SK-N-SH (cell line): ENCODE results near the gene NCS1. TPM values are rescaled to one million over a fixed set of nuclear protein-coding genes. Genes with fewer than 3 reads are reported as not detected.

ENCODE experiments used
- CTCF ChIA-PET: fragments of 300-600, 350-600 bp; formaldehyde crosslinking; extraction: SDS; loops from one replicate; lab custom pipeline; 2021; lab: Yijun Ruan, JAX
- POLR2A ChIA-PET: fragments of 350-600 bp; sonication (Branson Sonifier 250); formaldehyde crosslinking; extraction: SDS; loops from one replicate; lab custom pipeline; 2020; ENCODE audit warnings: antibody characterized with exemption, inconsistent platforms; lab: Yijun Ruan, JAX
- DNase-seq: peaks from one replicate; pipeline ENCODE4 v3.0.0; 2012
- H2AFZ ChIP-seq: fragments of 200-600 bp; sonication (generic); 2 replicates; pipeline ENCODE4 v1.8.1; 2016; ENCODE audit warnings: antibody characterized with exemption, mild to moderate bottlenecking, low read depth
- H3F3A ChIP-seq: fragments of 200-600 bp; sonication (generic); replicated peaks from 2 replicates; pipeline ENCODE3; 2016; ENCODE audit warnings: antibody characterized with exemption, mild to moderate bottlenecking; ENCODE audit not compliant: insufficient read depth
- H3K27ac ChIP-seq, 2 experiments: fragments of 200-500 bp in 1 of 2; fragments of 200-600 bp in 1 of 2; sonication (Bioruptor generic) in 1 of 2; sonication (generic), shearing (Covaris generic) in 1 of 2; 2 replicates each; pipeline versions ENCODE4 v1.5.1 to v1.6.1; 2014 to 2016; ENCODE audit warnings: low read depth in 2 of 2, inconsistent platforms in 1 of 2, low read length in 1 of 2, mild to moderate bottlenecking in 1 of 2, mixed read lengths in 1 of 2
- H3K27me3 ChIP-seq: fragments of 200-600 bp; sonication (generic), shearing (Covaris generic); 2 replicates; pipeline ENCODE4 v1.6.1; 2016; ENCODE audit warnings: mixed run types; ENCODE audit not compliant: insufficient read depth
- H3K36me3 ChIP-seq, 2 experiments: fragments of 200-500 bp in 1 of 2; fragments of 200-600 bp in 1 of 2; sonication (Bioruptor generic) in 1 of 2; sonication (generic) in 1 of 2; replicated peaks in 1 of 2; 2 replicates each; pipeline versions ENCODE3 to v1.5.1; 2014 to 2016; ENCODE audit warnings: low read length in 1 of 2, mild to moderate bottlenecking in 1 of 2; ENCODE audit not compliant: insufficient read depth in 2 of 2, control insufficient read depth in 1 of 2
- H3K4me1 ChIP-seq, 2 experiments: fragments of 200-500 bp in 1 of 2; fragments of 200-600 bp in 1 of 2; sonication (Bioruptor generic) in 1 of 2; sonication (generic), shearing (Covaris generic) in 1 of 2; 2 replicates each; pipeline versions ENCODE4 v1.5.1 to v1.6.1; 2014 to 2016; ENCODE audit warnings: low read depth in 1 of 2, low read length in 1 of 2, mixed run types in 1 of 2; ENCODE audit not compliant: insufficient read depth in 2 of 2, control insufficient read depth in 1 of 2
- H3K4me2 ChIP-seq: fragments of 200-600 bp; sonication (generic), shearing (Covaris generic); 2 replicates; pipeline ENCODE4 v1.6.1; 2017; ENCODE audit warnings: mixed run types
- H3K4me3 ChIP-seq, 2 experiments: fragments of 200-500 bp in 1 of 2; fragments of 200-600 bp in 1 of 2; sonication (Bioruptor generic) in 1 of 2; sonication (generic), shearing (Covaris generic) in 1 of 2; 2 replicates each; pipeline versions ENCODE4 v1.5.1 to v1.8.1; 2014 to 2016; ENCODE audit warnings: low read depth in 2 of 2, inconsistent platforms in 1 of 2, low read length in 1 of 2, mild to moderate bottlenecking in 1 of 2, mixed read lengths in 1 of 2, moderate library complexity in 1 of 2
- H3K79me2 ChIP-seq: fragments of 200-600 bp; sonication (generic); 2 replicates; pipeline ENCODE4 v1.8.1; 2017; ENCODE audit warnings: mild to moderate bottlenecking; ENCODE audit not compliant: insufficient read depth
- H3K9ac ChIP-seq: fragments of 200-600 bp; sonication (generic); 2 replicates; pipeline ENCODE4 v1.6.1; 2017; ENCODE audit warnings: mixed run types
- H3K9me2 ChIP-seq: fragments of 200-600 bp; sonication (generic); 2 replicates; pipeline ENCODE4 v1.6.1; 2017; ENCODE audit warnings: mixed run types
- H3K9me3 ChIP-seq: fragments of 200-600 bp; sonication (generic); 2 replicates; pipeline ENCODE4 v1.6.1; 2017; ENCODE audit warnings: mixed run types, mild to moderate bottlenecking, moderate library complexity
- H4K20me1 ChIP-seq: fragments of 200-600 bp; sonication (generic); 2 replicates; pipeline ENCODE4 v1.6.1; 2017; ENCODE audit warnings: mild to moderate bottlenecking, mixed run types; ENCODE audit not compliant: insufficient read depth
- ELF1 ChIP-seq: IDR thresholded peaks from 2 replicates; pipeline ENCODE4 v1.4.0; 2012
- EP300 ChIP-seq, 2 experiments: IDR thresholded peaks; 2 replicates each; pipeline versions ENCODE4 v1.4.0 to v1.6.1; 2012; ENCODE audit warnings: borderline replicate concordance in 1 of 2, low read depth in 1 of 2, low read length in 1 of 2
- FOXJ3 ChIP-seq: sonication (generic); formaldehyde crosslinking; IDR thresholded peaks from 2 replicates; pipeline ENCODE4 v1.5.1; 2020; ENCODE audit warnings: mild to moderate bottlenecking, missing genetic modification reagents
- FOXM1 ChIP-seq: IDR thresholded peaks from 2 replicates; pipeline ENCODE4 v1.4.0; 2012; ENCODE audit warnings: low read depth, mild to moderate bottlenecking
- GABPA ChIP-seq: IDR thresholded peaks from 2 replicates; pipeline ENCODE4 v1.4.0; 2012; ENCODE audit warnings: low read depth, mild to moderate bottlenecking
- GATA2 ChIP-seq: sonication (generic); formaldehyde crosslinking; IDR thresholded peaks from 2 replicates; pipeline ENCODE4 v1.5.0; 2020; ENCODE audit warnings: mild to moderate bottlenecking, missing genetic modification reagents
- IRF3 ChIP-seq: fragments of 150-350 bp; IDR thresholded peaks from 2 replicates; pipeline ENCODE4 v1.6.1; 2016; ENCODE audit warnings: mild to moderate bottlenecking, low read depth, low read length
- JUND ChIP-seq: IDR thresholded peaks from 2 replicates; pipeline ENCODE4 v1.4.0; 2012
- MAX ChIP-seq: IDR thresholded peaks from 2 replicates; pipeline ENCODE4 v1.4.0; 2012; ENCODE audit warnings: low read depth
- MEF2A ChIP-seq: IDR thresholded peaks from 2 replicates; pipeline ENCODE4 v1.4.0; 2012; ENCODE audit warnings: low read depth, borderline replicate concordance
- NFIC ChIP-seq: IDR thresholded peaks from 2 replicates; pipeline ENCODE4 v1.4.0; 2012; ENCODE audit warnings: borderline replicate concordance
- RAD21 ChIP-seq: IDR thresholded peaks from 2 replicates; pipeline ENCODE4 v1.6.1; 2012; ENCODE audit warnings: mild to moderate bottlenecking, low read length
- RCOR1 ChIP-seq: fragments of 150-350 bp; IDR thresholded peaks from 2 replicates; pipeline ENCODE4 v1.6.1; 2017; ENCODE audit warnings: antibody characterized with exemption, low read length
- TAF1 ChIP-seq: IDR thresholded peaks from 2 replicates; pipeline ENCODE4 v1.6.1; 2012; ENCODE audit warnings: low read depth, mild to moderate bottlenecking, low read length, moderate library complexity, borderline replicate concordance
- TCF12 ChIP-seq: IDR thresholded peaks from 2 replicates; pipeline ENCODE4 v1.4.0; 2012
- TEAD4 ChIP-seq: IDR thresholded peaks from 2 replicates; pipeline ENCODE4 v1.4.0; 2012; ENCODE audit warnings: mild to moderate bottlenecking, borderline replicate concordance; ENCODE audit not compliant: insufficient read depth
- USF1 ChIP-seq: IDR thresholded peaks from 2 replicates; pipeline ENCODE4 v1.4.0; 2012; ENCODE audit warnings: low read depth, borderline replicate concordance
- ZBTB33 ChIP-seq: IDR thresholded peaks from 2 replicates; pipeline ENCODE4 v1.4.0; 2012; ENCODE audit warnings: low read depth, borderline replicate concordance
- WGBS: methylation state at CpG from one replicate; pipeline ENCODE4 v1.1.6; 2017; ENCODE audit warnings: low lambda C conversion rate; 5-methylcytosine and 5-hydroxymethylcytosine counted together
- polyA plus RNA-seq, 3 experiments: library from polyadenylated mRNA; depleted of rRNA; stranded (reverse); fragments of >200 nt; gene quantifications; 2 replicates each; pipeline ENCODE4 v1.2.3, GENCODE V29; 2012
- TF ChIP-seq, protein P1 (sequence below): fragments of 150-350 bp; IDR thresholded peaks from 2 replicates; pipeline ENCODE4 v1.6.1; 2017; ENCODE audit warnings: antibody characterized with exemption, low read length, low read depth, borderline replicate concordance
- TF ChIP-seq, protein P2 (sequence below): fragments of 200-600 bp; sonication (generic); IDR thresholded peaks from 2 replicates; pipeline ENCODE4 v1.6.1; 2017; ENCODE audit warnings: antibody characterized with exemption, mild to moderate bottlenecking, moderate library complexity

Gene NCS1
- polyA plus RNA-seq, 1 of the 3 experiments (the other 2 are of a cell fraction), result 40.6 TPM

DNA sequence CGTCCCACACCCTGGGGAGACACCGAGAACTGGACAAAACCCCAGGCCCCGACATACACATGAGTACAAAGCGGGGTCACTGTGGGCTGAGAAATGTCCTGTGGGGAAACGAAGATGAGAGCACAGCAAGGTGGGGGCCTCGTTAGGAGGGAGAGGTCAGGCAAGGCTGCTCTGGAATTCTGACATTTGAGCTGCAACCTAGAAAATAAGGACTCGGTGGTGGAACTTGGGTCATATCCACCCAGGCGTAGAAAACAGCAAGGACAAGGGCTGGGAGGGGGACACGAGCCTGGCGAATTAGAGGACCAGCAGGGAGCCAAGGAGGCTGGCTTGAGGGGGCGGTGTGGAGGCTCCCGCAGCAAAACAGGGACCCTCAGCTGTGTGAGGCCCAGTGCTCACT is 32.8 kb downstream of the NCS1 start:
- Histone ChIP-seq H3K9ac (no peak overlapping the region), H2AFZ (no peak overlapping the region)
- no peak for DNase-seq
- TF ChIP-seq MEF2A (no peak), EP300 (IDR thresholded peaks at IDR 0.05; ENCODE audit: borderline replicate concordance in 1 of 2, low read depth in 1 of 2, low read length in 1 of 2) (no peak), JUND (no peak), TAF1 (no peak), IRF3 (no peak), TCF12 (no peak), FOXM1 (no peak), FOXJ3 (CRISPR knock-in tag) (no peak), ELF1 (no peak), NFIC (no peak), GABPA (no peak)
- TF ChIP-seq, all 33 proteins: peak for 0
- Histone ChIP-seq H3K4me2 (no peak overlapping the region), H3K9me2 (no peaks in the 10 kb centered on the region), H4K20me1 (peaks cover 20% of the 10 kb centered on the region), H3K36me3 (no peaks in the 10 kb centered on the region), H3K4me1 (peaks cover 0 to 35% of the 10 kb centered on the region in 2 experiments; a peak in 2 of 4 replicates), H3K4me3 (no peak overlapping the region), H3K27ac (no peak overlapping the region), H3K9me3 (no peaks in the 10 kb centered on the region), H3K27me3 (no peaks in the 10 kb centered on the region), H3F3A (no peaks in the 10 kb centered on the region), H3K79me2 (peaks cover 42% of the 10 kb centered on the region)
- POLR2A ChIA-PET, result no interaction called here
- CTCF ChIA-PET, result interaction anchor here (1.3 kb wide), 1 partner anchor 98 kb away, joined by 4 read pairs; no protein-coding TSS in a partner anchor
- 87% methylated on average over 12 of the region's 12 CpGs for WGBS

- no peaks in the 10 kb centered on the region for H3K36me3 ChIP-seq
- H3K4me3 ChIP-seq, result no peak overlapping the region
- H3K27ac ChIP-seq, result no peak overlapping the region
- no peaks in the 10 kb centered on the region for H3K9me3 ChIP-seq
- H3K4me1 ChIP-seq, result peaks cover 0 to 25% of the 10 kb centered on the region in 2 experiments; a peak in 2 of 4 replicates
- ChIA-PET CTCF (interaction anchor here (1.1 to 2.0 kb wide), 4 partner anchors 49 to 138 kb away, joined by 3 to 5 read pairs (median 4); no protein-coding TSS in a partner anchor), POLR2A (no interaction called here)
- no peaks in the 10 kb centered on the region for H3K27me3 ChIP-seq
- H2AFZ ChIP-seq, result no peak overlapping the region
- 95% methylated on average over 5 of the region's 5 CpGs for WGBS
- H3K9me2 ChIP-seq, result no peaks in the 10 kb centered on the region
- peaks cover 10% of the 10 kb centered on the region; the same call in 1 of the 2 replicates for H4K20me1 ChIP-seq
- H3F3A ChIP-seq, result no peaks in the 10 kb centered on the region
- no peak overlapping the region for H3K4me2 ChIP-seq
- no peak overlapping the region for H3K9ac ChIP-seq
- DNase-seq, result no peak
- peaks cover 40% of the 10 kb centered on the region; the same call in 1 of the 2 replicates for H3K79me2 ChIP-seq
- TF ChIP-seq RAD21 (no peak), TCF12 (no peak), RCOR1 (no peak), FOXM1 (no peak), USF1 (no peak), IRF3 (no peak), TAF1 (no peak), TEAD4 (no peak), JUND (no peak), ELF1 (no peak), ZBTB33 (no peak), MAX (no peak), GATA2 (CRISPR knock-in tag) (no peak)
- TF ChIP-seq, protein P1, sequence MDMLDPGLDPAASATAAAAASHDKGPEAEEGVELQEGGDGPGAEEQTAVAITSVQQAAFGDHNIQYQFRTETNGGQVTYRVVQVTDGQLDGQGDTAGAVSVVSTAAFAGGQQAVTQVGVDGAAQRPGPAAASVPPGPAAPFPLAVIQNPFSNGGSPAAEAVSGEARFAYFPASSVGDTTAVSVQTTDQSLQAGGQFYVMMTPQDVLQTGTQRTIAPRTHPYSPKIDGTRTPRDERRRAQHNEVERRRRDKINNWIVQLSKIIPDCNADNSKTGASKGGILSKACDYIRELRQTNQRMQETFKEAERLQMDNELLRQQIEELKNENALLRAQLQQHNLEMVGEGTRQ, result no peak
- TF ChIP-seq, protein P2, sequence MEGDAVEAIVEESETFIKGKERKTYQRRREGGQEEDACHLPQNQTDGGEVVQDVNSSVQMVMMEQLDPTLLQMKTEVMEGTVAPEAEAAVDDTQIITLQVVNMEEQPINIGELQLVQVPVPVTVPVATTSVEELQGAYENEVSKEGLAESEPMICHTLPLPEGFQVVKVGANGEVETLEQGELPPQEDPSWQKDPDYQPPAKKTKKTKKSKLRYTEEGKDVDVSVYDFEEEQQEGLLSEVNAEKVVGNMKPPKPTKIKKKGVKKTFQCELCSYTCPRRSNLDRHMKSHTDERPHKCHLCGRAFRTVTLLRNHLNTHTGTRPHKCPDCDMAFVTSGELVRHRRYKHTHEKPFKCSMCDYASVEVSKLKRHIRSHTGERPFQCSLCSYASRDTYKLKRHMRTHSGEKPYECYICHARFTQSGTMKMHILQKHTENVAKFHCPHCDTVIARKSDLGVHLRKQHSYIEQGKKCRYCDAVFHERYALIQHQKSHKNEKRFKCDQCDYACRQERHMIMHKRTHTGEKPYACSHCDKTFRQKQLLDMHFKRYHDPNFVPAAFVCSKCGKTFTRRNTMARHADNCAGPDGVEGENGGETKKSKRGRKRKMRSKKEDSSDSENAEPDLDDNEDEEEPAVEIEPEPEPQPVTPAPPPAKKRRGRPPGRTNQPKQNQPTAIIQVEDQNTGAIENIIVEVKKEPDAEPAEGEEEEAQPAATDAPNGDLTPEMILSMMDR, result no peak
These were observed 33.7 kb downstream of the NCS1 start for GRCh38 chr9:130205912-130206311.
